ENCODE measurements around the gene CTDSP2. TPM values are rescaled to one million over a fixed set of nuclear protein-coding genes. Genes with fewer than 3 reads are reported as not detected.

The CTDSP2 gene
- total and polyA plus RNA-seq, 5 donors, result 41.7 to 116 (median 99.6) TPM

DNA sequence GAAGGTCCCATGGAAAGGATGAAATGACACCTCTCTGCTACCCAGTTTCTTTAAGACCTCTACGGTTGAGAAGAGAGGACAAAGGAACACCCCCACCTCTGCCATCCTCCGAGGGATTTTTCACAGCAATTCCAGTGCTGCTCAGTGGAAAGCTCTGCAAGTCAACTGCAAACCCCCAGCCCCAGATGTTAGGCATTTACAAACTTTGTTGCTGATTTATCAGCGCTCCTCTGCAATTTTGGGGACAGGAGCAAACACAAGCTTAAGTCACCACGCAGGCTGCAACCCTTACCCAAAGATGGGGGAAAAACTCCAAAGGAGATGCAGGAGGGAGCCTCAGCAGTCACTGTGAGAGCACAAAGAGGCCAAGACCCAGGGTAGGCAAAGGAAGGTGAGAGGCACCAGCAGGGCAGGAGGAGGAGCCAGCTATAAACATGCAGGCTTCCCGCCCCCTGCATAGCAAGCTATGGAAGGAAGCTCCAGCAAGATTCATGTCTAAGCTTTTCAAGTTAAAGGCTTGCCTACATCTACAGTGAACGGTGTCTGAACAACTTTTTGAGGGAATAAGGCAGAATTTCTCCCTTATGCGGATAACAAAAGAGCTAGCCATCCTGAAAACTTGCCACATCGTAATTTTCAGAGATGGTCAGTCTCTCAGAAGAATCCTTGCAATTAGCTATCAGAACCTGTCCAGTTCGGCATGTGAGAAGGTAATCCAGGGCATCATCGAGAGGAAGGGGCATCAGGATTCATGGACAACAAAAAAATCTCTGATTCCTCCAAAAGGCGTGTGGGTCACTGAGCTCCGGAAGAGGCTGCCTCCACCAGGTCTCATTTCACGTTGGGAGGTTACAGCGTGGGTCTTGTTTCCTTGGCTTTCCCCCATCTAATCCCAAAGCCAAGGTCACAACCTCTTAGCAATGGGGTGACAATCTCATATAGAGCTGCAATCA, 3.9 kb downstream of the CTDSP2 start:
- Histone ChIP-seq H3K27me3 (ENCODE audit: control insufficient read depth, insufficient read depth) (no peaks in the 10 kb centered on the region), H3K9me3 (ENCODE audit: control insufficient read depth, low read length) (no peaks in the 10 kb centered on the region), H3K4me1 (ENCODE audit: control insufficient read depth, insufficient read depth, low read length) (peaks cover 40% of the 10 kb centered on the region), H3K27ac (ENCODE audit: low read length) (peak overlapping the region; percentile 61), H3K4me3 (ENCODE audit: low read length) (peak overlapping the region; percentile 25)
- 21% methylated on average over 14 of the region's 14 CpGs for WGBS
- DNase-seq (no peak), ATAC-seq (no peak)
- intact Hi-C loops (cut with DNase I), result no loop called here

DNA sequence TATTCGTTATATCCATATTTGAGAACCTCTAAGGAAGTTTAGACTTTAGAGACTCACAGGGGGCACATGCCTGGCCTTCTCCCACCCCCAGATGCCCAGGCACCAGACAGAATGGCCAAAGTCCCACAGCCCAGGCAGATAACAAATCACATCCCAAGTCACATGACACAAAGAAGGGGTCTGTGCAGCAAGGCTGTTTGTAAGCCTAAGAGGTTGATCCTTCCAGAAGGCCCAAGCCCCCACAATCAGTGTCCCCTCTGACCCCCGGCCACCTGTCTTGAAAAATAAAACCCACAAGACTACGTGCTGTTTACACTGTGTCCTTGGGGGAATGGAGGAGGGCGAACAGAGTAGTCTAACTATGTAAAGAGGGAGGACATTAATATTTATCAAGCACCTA, 5.1 kb downstream of the CTDSP2 start:
- H3K4me3 ChIP-seq (ENCODE audit: low read length), result no peak overlapping the region
- H3K9me3 ChIP-seq (ENCODE audit: control insufficient read depth, low read length), result no peaks in the 10 kb centered on the region
- DNase-seq (no peak), ATAC-seq (no peak)
- no peak overlapping the region for H3K27ac ChIP-seq (ENCODE audit: low read length)
- WGBS, result 31% methylated on average over 4 of the region's 4 CpGs
- intact Hi-C loops (cut with DNase I), result no loop called here
- no peaks in the 10 kb centered on the region for H3K27me3 ChIP-seq (ENCODE audit: control insufficient read depth, insufficient read depth)
- peaks cover 48% of the 10 kb centered on the region for H3K4me1 ChIP-seq (ENCODE audit: control insufficient read depth, insufficient read depth, low read length)

GRCh38 chr12:57840726-57841125, 5.8 kb downstream of the CTDSP2 start:
- Histone ChIP-seq H3K4me3 (ENCODE audit: low read length) (no peak overlapping the region), H3K9me3 (ENCODE audit: control insufficient read depth, low read length) (no peaks in the 10 kb centered on the region), H3K27me3 (ENCODE audit: control insufficient read depth, insufficient read depth) (no peaks in the 10 kb centered on the region), H3K27ac (ENCODE audit: low read length) (peak overlapping the region; percentile 69), H3K4me1 (ENCODE audit: control insufficient read depth, insufficient read depth, low read length) (peaks cover 51% of the 10 kb centered on the region)
- DNase-seq (no peak), ATAC-seq (no peak)
- whole genome bisulfite sequencing, result 13% methylated on average over 3 of the region's 3 CpGs
- intact Hi-C loops (cut with DNase I), result no loop called here

- no peak for ATAC-seq
- WGBS, result 33% methylated on average over 5 of the region's 5 CpGs
- H3K4me3 ChIP-seq (ENCODE audit: low read length), result no peak overlapping the region
Measured at GRCh38 chr12:57839996-57840395, 6.5 kb downstream of the CTDSP2 start.

DNA sequence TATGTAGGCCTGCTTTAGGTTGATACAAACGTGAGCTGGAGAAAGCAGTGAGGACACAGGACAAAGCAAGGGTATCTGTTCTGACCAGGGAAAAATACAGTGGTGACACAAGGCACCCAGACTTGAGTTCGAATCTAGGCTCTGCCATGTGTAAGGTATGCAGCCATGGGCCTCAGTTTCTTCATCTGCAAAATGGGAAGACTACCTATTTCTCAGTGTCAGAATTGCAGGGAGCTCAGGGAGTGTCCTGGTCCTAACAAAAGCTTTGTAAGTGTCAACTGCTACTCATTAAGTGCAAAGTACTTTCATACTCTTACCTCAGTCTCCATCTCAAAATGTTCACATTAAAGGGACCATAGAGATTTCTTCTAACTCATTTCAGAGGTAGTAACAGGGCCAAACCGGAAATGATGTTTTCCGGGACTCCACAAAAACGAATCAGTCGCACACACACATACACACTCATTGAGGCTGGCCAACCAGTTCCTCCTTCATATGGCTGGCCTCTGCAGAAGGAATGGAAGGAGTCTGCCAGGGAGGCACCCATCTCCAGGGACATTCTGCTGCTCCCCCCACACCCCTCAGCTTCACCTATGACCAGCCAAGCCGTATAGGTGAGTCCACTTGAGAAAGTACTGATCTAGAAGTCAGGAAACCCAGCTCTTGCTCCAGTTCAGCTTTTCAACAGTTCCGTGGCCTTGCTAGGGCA, 7.8 kb downstream of the CTDSP2 start:
- peak; percentile 2 to 27 for ATAC-seq
- H3K27me3 ChIP-seq (ENCODE audit: control insufficient read depth, insufficient read depth), result no peaks in the 10 kb centered on the region
- no peak for DNase-seq
- WGBS, result 23% methylated on average over 8 of the region's 8 CpGs
- no peak overlapping the region for H3K4me3 ChIP-seq (ENCODE audit: low read length)
- intact Hi-C loops (cut with DNase I), result no loop called here
- no peaks in the 10 kb centered on the region for H3K9me3 ChIP-seq (ENCODE audit: control insufficient read depth, low read length)
- peak overlapping the region; percentile 84 for H3K27ac ChIP-seq (ENCODE audit: low read length)
- H3K4me1 ChIP-seq (ENCODE audit: control insufficient read depth, insufficient read depth, low read length), result peaks cover 67% of the 10 kb centered on the region

More at GRCh38 chr12:57839996-57840395, 6.5 kb downstream of the CTDSP2 start:
- Histone ChIP-seq H3K9me3 (ENCODE audit: control insufficient read depth, low read length) (no peaks in the 10 kb centered on the region), H3K27ac (ENCODE audit: low read length) (peak overlapping the region; percentile 69), H3K27me3 (ENCODE audit: control insufficient read depth, insufficient read depth) (no peaks in the 10 kb centered on the region), H3K4me1 (ENCODE audit: control insufficient read depth, insufficient read depth, low read length) (peaks cover 58% of the 10 kb centered on the region)
- peak in 1 of 3 donors; percentile 26 for DNase-seq
- intact Hi-C loops (cut with DNase I), result no loop called here

- H3K9me3 ChIP-seq (ENCODE audit: control insufficient read depth, low read length), result no peaks in the 10 kb centered on the region
- ATAC-seq, result peak; percentile 66 to 81
- DNase-seq, result peak in 2 of 3 donors; percentile 69 to 79
- H3K4me1 ChIP-seq (ENCODE audit: control insufficient read depth, insufficient read depth, low read length), result peaks cover 74% of the 10 kb centered on the region
- H3K27me3 ChIP-seq (ENCODE audit: control insufficient read depth, insufficient read depth), result no peaks in the 10 kb centered on the region
- WGBS, result 7% methylated on average over 5 of the region's 5 CpGs
- H3K27ac ChIP-seq (ENCODE audit: low read length), result peak overlapping the region; percentile 84
- intact Hi-C loops (cut with DNase I), result no loop called here
- H3K4me3 ChIP-seq (ENCODE audit: low read length), result no peak overlapping the region
Measured at GRCh38 chr12:57837864-57838562, 8.5 kb downstream of the CTDSP2 start.

DNA sequence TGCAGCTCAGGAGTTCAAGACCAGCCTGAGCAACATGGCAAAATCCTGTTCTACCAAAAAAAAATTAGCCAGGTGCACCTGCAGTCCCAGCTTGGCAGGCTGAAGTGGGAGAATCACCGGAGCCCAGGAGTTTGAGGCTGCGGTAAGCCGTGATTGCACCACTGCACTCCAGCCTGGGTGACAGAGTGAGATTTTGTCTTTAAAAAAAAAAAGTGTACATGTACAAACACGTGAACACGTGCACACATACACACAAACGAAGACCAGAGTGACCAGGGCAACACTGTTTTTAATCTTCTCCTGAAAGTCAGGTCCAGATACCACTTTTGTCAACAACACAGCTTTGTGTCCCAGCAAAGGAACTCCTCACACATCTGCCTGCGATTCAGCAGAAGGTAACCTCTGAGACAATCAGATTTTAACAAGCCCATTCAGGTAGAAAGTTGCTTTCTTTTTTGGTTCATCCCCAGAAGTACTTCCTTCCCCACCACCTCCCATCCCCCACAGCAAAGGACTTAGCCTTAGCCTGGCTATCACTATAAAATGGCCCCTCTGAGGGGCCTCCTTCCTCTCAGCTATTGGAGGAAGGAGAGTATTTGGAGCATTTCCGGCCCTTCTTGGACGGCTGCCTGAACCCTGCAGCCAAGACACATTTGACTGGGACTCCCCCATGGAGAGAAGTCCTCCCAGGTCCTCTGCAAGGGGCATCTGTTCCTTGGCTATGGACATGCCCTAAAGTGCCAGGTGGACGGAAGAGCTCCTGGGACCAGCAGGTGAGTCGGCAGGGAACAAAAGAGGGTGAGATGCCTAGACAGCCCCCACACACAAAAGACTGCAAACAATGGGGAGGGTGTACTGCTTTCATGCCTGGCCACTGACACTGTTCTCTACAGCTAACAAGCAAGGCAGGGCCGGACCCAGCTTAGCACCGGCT, 9.8 kb downstream of the CTDSP2 start:
- peaks cover 73% of the 10 kb centered on the region for H3K4me1 ChIP-seq (ENCODE audit: control insufficient read depth, insufficient read depth, low read length)
- H3K9me3 ChIP-seq (ENCODE audit: control insufficient read depth, low read length), result no peaks in the 10 kb centered on the region
- peak overlapping the region; percentile 62 for H3K27ac ChIP-seq (ENCODE audit: low read length)
- H3K27me3 ChIP-seq (ENCODE audit: control insufficient read depth, insufficient read depth), result no peaks in the 10 kb centered on the region
- intact Hi-C loops (cut with DNase I), result no loop called here
- ATAC-seq (peak; percentile 66 to 67), DNase-seq (peak; percentile 85 to 94 (median 92))
- H3K4me3 ChIP-seq (ENCODE audit: low read length), result peak overlapping the region; percentile 9
- WGBS, result 6% methylated on average over 13 of the region's 13 CpGs

DNA sequence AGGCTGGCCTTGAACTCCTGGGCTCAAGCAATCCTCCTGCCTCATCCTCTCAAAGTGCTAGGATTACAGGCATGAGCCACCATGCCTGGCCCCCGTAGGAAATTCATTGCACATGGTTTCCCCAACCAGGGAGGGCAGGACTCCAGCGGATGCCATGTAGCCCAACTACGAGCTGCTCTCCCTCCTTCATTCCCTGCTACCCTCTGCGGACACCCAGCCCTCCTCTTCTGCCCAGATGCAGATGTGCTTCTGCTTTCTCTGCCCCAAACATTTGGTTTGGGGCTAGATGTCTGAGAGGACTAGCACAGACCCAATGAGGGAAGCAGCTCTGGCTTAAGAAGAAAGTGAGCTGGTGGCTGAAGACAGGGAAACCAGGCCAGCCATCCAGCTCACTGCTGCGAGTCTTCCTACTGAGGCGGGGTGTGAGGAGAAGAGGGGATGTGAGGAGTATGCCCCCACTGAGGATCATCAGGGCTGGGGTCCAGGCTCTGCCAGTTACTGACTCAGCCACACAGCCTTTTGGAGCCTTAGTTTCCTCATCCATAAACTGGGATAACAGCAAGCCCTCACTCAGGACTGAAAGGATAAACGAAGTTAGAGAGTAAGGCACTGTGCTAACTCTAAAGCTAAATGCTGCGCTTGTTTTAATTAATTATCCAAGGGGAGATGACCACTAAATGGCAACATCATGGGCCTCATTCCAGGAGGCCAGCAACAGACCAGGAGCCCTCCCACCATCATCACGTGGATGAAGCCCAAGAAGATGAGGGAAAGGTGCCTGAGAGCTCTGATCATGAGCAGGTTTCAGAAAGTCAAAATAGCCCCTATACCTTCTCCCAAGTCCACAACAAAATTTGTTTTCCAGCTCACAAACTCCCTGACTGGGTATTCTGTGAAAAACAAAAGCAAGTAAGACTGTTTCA, 10.9 kb downstream of the CTDSP2 start:
- Histone ChIP-seq H3K27me3 (ENCODE audit: control insufficient read depth, insufficient read depth) (no peaks in the 10 kb centered on the region), H3K4me3 (ENCODE audit: low read length) (no peak overlapping the region), H3K9me3 (ENCODE audit: control insufficient read depth, low read length) (no peaks in the 10 kb centered on the region), H3K27ac (ENCODE audit: low read length) (peak overlapping the region; percentile 47), H3K4me1 (ENCODE audit: control insufficient read depth, insufficient read depth, low read length) (peaks cover 73% of the 10 kb centered on the region)
- intact Hi-C loops (cut with DNase I), result no loop called here
- DNase-seq, result no peak
- 35% methylated on average over 9 of the region's 9 CpGs for WGBS
- ATAC-seq, result no peak

DNA sequence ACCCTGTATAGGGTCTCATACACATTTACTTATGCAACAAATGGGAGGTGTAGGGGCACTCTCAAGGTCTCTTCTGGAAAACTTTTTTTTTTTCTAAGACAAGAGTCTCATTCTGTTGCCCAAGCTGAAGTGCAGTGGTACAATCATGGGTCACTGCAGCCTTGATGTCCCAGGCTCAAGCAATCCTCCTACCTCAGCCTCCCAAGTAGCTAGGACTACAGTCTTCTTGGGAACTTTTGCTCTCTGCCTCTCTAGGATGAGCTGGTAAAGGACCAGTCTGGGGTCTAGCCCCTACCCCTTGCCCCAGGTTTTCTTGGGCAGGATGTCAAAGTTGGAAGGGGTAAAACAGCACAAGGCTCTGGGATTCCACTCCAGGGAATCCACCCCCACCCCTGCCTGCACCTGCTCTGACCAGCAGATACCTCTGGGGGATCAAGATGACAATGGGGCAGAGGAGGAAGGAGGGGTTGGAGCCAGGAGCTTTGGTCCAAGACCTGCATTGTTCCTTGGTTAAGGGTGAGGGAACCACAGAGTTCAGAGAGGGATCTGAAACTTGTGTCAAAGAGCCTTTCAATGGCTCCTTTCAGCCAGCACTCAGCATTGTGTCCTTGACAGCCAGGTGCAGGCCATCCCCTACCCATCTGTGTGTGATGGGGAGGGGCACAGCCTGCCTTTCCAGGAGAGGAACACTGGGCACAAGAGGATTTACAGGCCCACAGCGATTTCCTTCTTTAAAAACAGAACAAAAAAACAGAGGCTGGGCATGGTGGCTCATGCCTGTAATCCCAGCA, 12.2 kb downstream of the CTDSP2 start:
- WGBS, result 34% methylated on average over 1 of the region's 1 CpG
- no peak for ATAC-seq
- DNase-seq, result no peak
- H3K27me3 ChIP-seq (ENCODE audit: control insufficient read depth, insufficient read depth), result no peaks in the 10 kb centered on the region
- peaks cover 70% of the 10 kb centered on the region for H3K4me1 ChIP-seq (ENCODE audit: control insufficient read depth, insufficient read depth, low read length)
- peak overlapping the region; percentile 25 for H3K27ac ChIP-seq (ENCODE audit: low read length)
- H3K9me3 ChIP-seq (ENCODE audit: control insufficient read depth, low read length), result no peaks in the 10 kb centered on the region
- no peak overlapping the region for H3K4me3 ChIP-seq (ENCODE audit: low read length)
- intact Hi-C loops (cut with DNase I), result loop anchor here in 1 of 4 donors (5.0 kb wide), 1 partner anchor 63 kb away; no protein-coding TSS in a partner anchor
